CD14-positive monocyte (primary cell): ENCODE measurements around the gene CAMTA1. TPM values are rescaled to one million over a fixed set of nuclear protein-coding genes. Genes with fewer than 3 reads are reported as not detected.

Experiments
- DNase-seq, 3 donors: peaks; one replicate each; pipeline ENCODE4 v3.0.0-alpha.2; 2011 to 2022
- H2AFZ ChIP-seq: 2 replicates; pipeline ENCODE4 v1.6.0; 2012; ENCODE audit warnings: mild to moderate bottlenecking, low read depth, low read length, inconsistent platforms; ENCODE audit not compliant: insufficient read depth, poor library complexity, severe bottlenecking
- H3K27ac ChIP-seq, 2 donors: 1 replicate in 1 of 2; 2 replicates in 1 of 2; pipeline ENCODE4 v1.5.1; 2012 to 2013; ENCODE audit warnings: low read length in 2 of 2, control low read depth in 1 of 2, inconsistent platforms in 1 of 2, low read depth in 1 of 2, mild to moderate bottlenecking in 1 of 2
- H3K27me3 ChIP-seq, 2 donors: one replicate each; pipeline versions ENCODE4 v1.6.0 to v1.6.1; 2011 to 2013; ENCODE audit warnings: low read length in 2 of 2; ENCODE audit not compliant: control insufficient read depth in 2 of 2, insufficient read depth in 2 of 2
- H3K36me3 ChIP-seq, 2 donors: replicated peaks in 1 of 2; 1 replicate in 1 of 2; 2 replicates in 1 of 2; pipeline versions ENCODE4 v1.5.1 to v1.6.1; 2012 to 2013; ENCODE audit warnings: low read length in 2 of 2, control low read depth in 1 of 2, inconsistent platforms in 1 of 2, mild to moderate bottlenecking in 1 of 2; ENCODE audit not compliant: insufficient read depth in 2 of 2, control insufficient read depth in 1 of 2
- H3K4me1 ChIP-seq, 2 donors: 1 replicate in 1 of 2; 2 replicates in 1 of 2; pipeline versions ENCODE4 v1.5.1 to v1.6.1; 2012 to 2013; ENCODE audit warnings: low read length in 2 of 2, control low read depth in 1 of 2, inconsistent platforms in 1 of 2, mild to moderate bottlenecking in 1 of 2, moderate library complexity in 1 of 2; ENCODE audit not compliant: insufficient read depth in 2 of 2, control insufficient read depth in 1 of 2
- H3K4me2 ChIP-seq: replicated peaks from 2 replicates; pipeline ENCODE3; 2012; ENCODE audit warnings: low read length, moderate library complexity, mild to moderate bottlenecking; ENCODE audit not compliant: poor library complexity, severe bottlenecking; ENCODE audit errors: extremely low read depth
- H3K4me3 ChIP-seq, 3 experiments: fragments of 200-600 bp in 1 of 3; sonication (generic) in 1 of 3; replicated peaks in 1 of 3; 1 replicate in 2 of 3; 2 replicates in 1 of 3; pipeline ENCODE4 v1.5.1; 2011 to 2013; ENCODE audit warnings: low read length in 3 of 3, mild to moderate bottlenecking in 3 of 3, control low read depth in 2 of 3, low read depth in 2 of 3, inconsistent platforms in 1 of 3, moderate library complexity in 1 of 3
- H3K79me2 ChIP-seq: 2 replicates; pipeline ENCODE4 v1.6.0; 2012; ENCODE audit warnings: mild to moderate bottlenecking, control low read depth, inconsistent platforms, low read length, moderate library complexity; ENCODE audit not compliant: insufficient read depth
- H3K9ac ChIP-seq: 2 replicates; pipeline ENCODE4 v1.6.0; 2017; ENCODE audit warnings: low read length, mild to moderate bottlenecking; ENCODE audit not compliant: insufficient read depth, poor library complexity, severe bottlenecking
- H3K9me3 ChIP-seq, 2 donors: replicated peaks in 1 of 2; 1 replicate in 1 of 2; 2 replicates in 1 of 2; pipeline versions ENCODE4 v1.5.1 to v1.6.1; 2012 to 2013; ENCODE audit warnings: low read length in 2 of 2, control low read depth in 1 of 2; ENCODE audit not compliant: control insufficient read depth in 1 of 2, insufficient read depth in 1 of 2
- H4K20me1 ChIP-seq: 2 replicates; pipeline ENCODE4 v1.6.0; 2012; ENCODE audit warnings: mild to moderate bottlenecking, low read length, control low read depth, moderate library complexity; ENCODE audit not compliant: insufficient read depth
- H3K27ac Mint-ChIP-seq, 7 donors: one replicate each; pipeline ENCODE4 v1.8.0; 2020; ENCODE audit warnings: mild to moderate bottlenecking in 7 of 7, mixed read lengths in 7 of 7, moderate library complexity in 6 of 7, inconsistent platforms in 2 of 7
- H3K27me3 Mint-ChIP-seq, 3 donors: one replicate each; pipeline ENCODE4 v1.8.0; 2021 to 2022; ENCODE audit warnings: low read depth in 3 of 3, mild to moderate bottlenecking in 3 of 3, mixed read lengths in 3 of 3, moderate library complexity in 3 of 3, inconsistent platforms in 1 of 3
- H3K36me3 Mint-ChIP-seq, 2 donors: one replicate each; pipeline ENCODE4 v1.8.0; 2020; ENCODE audit warnings: mixed read lengths in 2 of 2, inconsistent platforms in 1 of 2, mild to moderate bottlenecking in 1 of 2
- H3K4me1 Mint-ChIP-seq: one replicate; pipeline ENCODE4 v1.8.0; 2020; ENCODE audit warnings: mild to moderate bottlenecking, mixed read lengths
- H3K4me3 Mint-ChIP-seq, 2 donors: one replicate each; pipeline ENCODE4 v1.8.0; 2020; ENCODE audit warnings: mild to moderate bottlenecking in 2 of 2, mixed read lengths in 2 of 2, moderate library complexity in 1 of 2
- H3K9me3 Mint-ChIP-seq, 7 donors: one replicate each; pipeline ENCODE4 v1.8.0; 2020 to 2022; ENCODE audit warnings: mixed read lengths in 7 of 7, mild to moderate bottlenecking in 6 of 7, moderate library complexity in 6 of 7, inconsistent platforms in 2 of 7
- CTCF ChIP-seq: fragments of 200-600 bp; IDR thresholded peaks from one replicate; pipeline ENCODE4 v1.8.0; 2022; ENCODE audit warnings: antibody characterized with exemption, mild to moderate bottlenecking
- WGBS: methylation state at CpG from one replicate; pipeline ENCODE4 v1.1.5; 2013; ENCODE audit warnings: missing lambda C conversion rate; ENCODE audit not compliant: insufficient coverage; 5-methylcytosine and 5-hydroxymethylcytosine counted together
- intact Hi-C, 2 donors: fragments of 100-400 bp; cut with micrococcal nuclease; formaldehyde crosslinking; loops; one replicate each; pipeline versions ENCODE4 v1.15.0 to v1.15.1; 2023
- polyA plus RNA-seq, 3 donors: library from polyadenylated mRNA; depleted of rRNA in 1 of 3; unstranded in 2 of 3; stranded (reverse) in 1 of 3; fragments of 300-500 nt in 2 of 3; fragments of >200 nt in 1 of 3; fragmentation: Illumina TruSeq in 2 of 3; gene quantifications; 1 replicate in 2 of 3; 2 replicates in 1 of 3; pipeline ENCODE4 v1.2.3, GENCODE V29; 2012 to 2021

Gene CAMTA1
- polyA plus RNA-seq, 3 donors: 52.0 to 89.6 (median 78.3) TPM

- Mint-ChIP-seq H3K9me3 (peaks cover 3 to 19% (median 13%) of the 10 kb centered on the region in 7 donors), H3K4me1 (no peaks in the 10 kb centered on the region), H3K27me3 (no peaks in the 10 kb centered on the region), H3K27ac (no peak overlapping the region), H3K36me3 (peaks cover 49 to 52% of the 10 kb centered on the region in 2 donors), H3K4me3 (no peak overlapping the region)
- Histone ChIP-seq H3K27me3 (no peaks in the 10 kb centered on the region), H2AFZ (no peak overlapping the region), H3K4me1 (no peaks in the 10 kb centered on the region), H3K79me2 (no peaks in the 10 kb centered on the region), H3K9ac (no peak overlapping the region), H3K4me2 (no peak overlapping the region), H3K36me3 (peaks cover 9 to 31% of the 10 kb centered on the region in 2 donors), H3K9me3 (peaks cover 0 to 5% of the 10 kb centered on the region in 2 donors), H4K20me1 (no peaks in the 10 kb centered on the region), H3K27ac (no peak overlapping the region), H3K4me3 (no peak overlapping the region)
- intact Hi-C loops: no loop called here
- no peak for DNase-seq
- WGBS: 92% methylated on average over 3 of the region's 3 CpGs
- TF ChIP-seq CTCF: no peak
Measured at GRCh38 chr1:6848816-6849215, 63.6 kb downstream of the CAMTA1 start.

GRCh38 chr1:6850537-6850936 is 65.3 kb downstream of the CAMTA1 start:
- Histone ChIP-seq H3K36me3 (peaks cover 4 to 24% of the 10 kb centered on the region in 2 donors), H4K20me1 (no peaks in the 10 kb centered on the region), H3K27me3 (no peaks in the 10 kb centered on the region), H3K9me3 (no peaks in the 10 kb centered on the region), H3K4me3 (no peak overlapping the region), H3K27ac (no peak overlapping the region), H3K4me1 (no peaks in the 10 kb centered on the region), H3K9ac (no peak overlapping the region), H3K79me2 (no peaks in the 10 kb centered on the region), H2AFZ (no peak overlapping the region), H3K4me2 (no peak overlapping the region)
- TF ChIP-seq CTCF: no peak
- H3K27ac Mint-ChIP-seq: no peak overlapping the region
- no peak for DNase-seq
- intact Hi-C loops: no loop called here
- peaks cover 43 to 49% of the 10 kb centered on the region in 2 donors for H3K36me3 Mint-ChIP-seq
- H3K4me1 Mint-ChIP-seq: no peaks in the 10 kb centered on the region
- no peak overlapping the region for H3K4me3 Mint-ChIP-seq
- WGBS: 97% methylated on average over 3 of the region's 4 CpGs
- no peaks in the 10 kb centered on the region for H3K27me3 Mint-ChIP-seq
- H3K9me3 Mint-ChIP-seq: peaks cover 0 to 16% (median 11%) of the 10 kb centered on the region in 7 donors
